GM21825 (cell line): ENCODE data around the gene LRMDA.

ENCODE experiments used
- ATAC-seq: cut with Tn5 transposase; IDR thresholded peaks from one replicate; pipeline ENCODE4 v1.9.1; 2021; ENCODE audit warnings: mild to moderate bottlenecking, moderate library complexity; ENCODE audit not compliant: unreplicated experiment

The LRMDA gene

DNA sequence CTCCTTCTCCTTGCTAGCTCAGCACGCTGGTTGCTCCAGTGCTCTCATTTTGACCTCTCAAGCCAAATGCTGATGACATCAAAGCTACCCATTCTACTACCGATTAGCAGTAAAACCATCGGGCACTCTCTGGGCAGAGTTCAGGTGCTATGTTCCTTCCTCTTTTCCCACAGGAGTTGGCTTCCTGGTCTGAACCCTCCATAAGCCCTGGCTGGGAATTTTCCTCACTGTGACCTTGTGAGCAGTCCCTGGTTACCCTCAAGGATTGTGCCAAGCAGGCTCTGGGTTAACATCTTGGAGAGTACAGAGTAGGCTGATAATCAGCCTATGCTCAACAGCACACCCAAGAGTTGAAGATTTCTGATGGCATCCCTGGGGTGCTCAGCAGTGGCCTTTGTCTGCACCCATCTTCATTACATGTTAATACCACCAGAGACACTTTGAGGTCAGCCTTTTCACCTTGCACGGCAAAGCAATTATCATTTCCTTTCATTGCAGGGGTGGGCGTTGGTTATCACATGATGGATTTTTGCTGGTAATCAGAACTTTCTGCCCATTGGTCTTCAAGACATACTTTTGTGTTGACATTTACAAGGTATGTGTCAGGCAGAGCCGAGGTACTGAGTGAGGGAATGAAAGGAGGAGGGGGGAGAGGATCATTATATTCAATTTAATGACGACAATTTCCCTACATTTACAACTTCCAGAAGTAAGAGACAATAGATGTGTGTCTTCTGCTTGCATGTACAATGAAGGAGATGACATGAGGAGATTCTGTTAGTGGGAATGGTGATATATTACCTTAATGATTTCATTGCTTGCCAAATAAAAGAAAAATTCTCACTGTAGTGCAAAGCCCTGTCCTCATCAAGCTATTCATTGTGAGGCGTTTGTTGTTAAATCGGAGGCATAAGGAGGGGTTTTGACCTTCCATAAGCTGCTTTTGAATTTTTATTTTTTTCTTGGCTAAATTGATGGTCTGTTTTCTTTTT, 452.0 kb downstream of the LRMDA start:
- no peak for ATAC-seq

DNA sequence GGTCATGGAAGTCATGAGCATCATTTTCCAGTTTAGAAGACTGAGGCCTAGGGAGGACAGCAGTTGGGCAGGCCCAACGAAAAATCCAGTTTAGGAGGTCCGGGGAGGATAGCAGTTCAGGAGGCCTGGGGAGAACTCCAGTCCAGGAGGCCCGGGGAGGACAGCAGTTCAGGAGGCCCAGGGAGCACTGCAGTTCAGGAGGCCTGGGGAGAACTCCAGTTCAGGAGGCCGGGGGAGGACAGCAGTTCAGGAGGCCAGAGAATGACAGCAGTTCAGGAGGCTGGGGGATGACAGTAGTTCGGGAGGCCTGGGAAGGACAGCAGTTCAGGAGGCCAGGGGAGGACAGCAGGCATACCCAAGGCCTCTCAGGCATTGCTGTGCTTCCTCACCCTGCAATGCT, 453.4 kb downstream of the LRMDA start:
- no peak for ATAC-seq

DNA sequence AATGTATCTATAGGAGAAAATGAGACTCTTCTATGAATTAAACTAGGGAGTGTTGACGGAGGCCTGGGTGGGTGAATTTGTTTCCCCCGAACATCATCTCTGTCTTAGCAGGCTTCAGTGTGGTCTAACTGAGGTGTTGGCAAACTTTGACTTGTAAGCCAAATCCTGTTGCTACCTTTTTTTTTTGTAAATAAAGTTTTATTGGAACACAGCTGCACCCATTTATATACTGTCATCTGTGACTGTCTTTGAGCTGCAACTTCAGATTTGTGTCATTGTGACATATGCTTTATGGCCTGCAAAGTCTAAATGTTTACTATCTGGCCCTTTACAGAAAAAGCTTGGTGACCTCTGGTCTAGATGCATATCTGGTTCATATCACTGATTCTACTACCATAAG, 455.9 kb downstream of the LRMDA start:
- ATAC-seq, result no peak

DNA sequence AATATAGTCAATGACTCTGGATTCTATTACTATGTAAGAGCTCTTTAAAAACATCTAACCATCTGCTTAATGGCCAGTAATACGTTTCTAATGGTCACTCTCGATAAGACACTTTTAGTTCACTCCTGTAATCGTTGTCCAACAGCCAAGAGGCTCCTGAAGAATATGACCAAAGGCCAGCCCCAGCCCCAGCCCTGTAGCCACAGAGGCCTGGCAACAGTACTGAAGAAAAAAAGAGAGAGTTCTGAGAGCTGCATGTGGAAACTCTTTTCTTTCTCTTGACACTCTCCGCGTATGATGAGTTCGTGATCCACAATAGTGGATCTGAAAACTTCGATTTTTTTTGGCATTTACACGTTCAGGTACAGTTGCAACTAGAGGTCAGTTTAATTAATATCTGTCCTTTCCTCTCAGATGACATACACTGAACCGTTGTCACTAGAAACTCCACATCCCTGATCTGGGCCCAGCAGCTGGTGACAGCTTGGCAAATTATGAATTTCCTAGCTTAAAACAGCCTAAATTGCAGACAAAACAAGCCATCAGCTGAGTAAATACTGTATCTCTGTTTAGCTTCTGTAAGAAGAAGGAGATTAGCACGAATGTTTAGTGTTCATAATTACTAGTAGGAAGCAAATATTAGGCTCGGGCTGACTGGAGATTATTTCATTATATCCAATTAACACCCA, 456.7 kb downstream of the LRMDA start:
- ATAC-seq, result no peak

DNA sequence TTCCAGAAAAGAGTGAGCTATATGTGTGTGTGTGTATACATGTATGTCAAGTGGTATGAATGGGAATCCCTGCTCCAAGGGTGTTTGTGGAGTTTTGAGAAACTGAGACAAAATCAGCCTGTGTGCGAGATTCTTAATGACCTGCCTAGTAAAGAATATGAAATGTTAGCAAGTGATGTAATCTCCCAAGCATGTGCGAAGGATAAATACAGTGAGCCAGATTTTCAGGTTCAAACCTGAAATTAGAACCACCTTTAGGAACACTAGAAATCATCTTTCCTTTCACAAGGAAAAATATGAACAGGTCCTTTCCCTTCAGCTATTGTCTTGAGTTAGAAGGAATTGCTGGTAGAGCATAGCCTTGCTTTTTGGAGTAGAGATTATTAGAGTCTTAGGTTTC, 457.6 kb downstream of the LRMDA start:
- no peak for ATAC-seq

DNA sequence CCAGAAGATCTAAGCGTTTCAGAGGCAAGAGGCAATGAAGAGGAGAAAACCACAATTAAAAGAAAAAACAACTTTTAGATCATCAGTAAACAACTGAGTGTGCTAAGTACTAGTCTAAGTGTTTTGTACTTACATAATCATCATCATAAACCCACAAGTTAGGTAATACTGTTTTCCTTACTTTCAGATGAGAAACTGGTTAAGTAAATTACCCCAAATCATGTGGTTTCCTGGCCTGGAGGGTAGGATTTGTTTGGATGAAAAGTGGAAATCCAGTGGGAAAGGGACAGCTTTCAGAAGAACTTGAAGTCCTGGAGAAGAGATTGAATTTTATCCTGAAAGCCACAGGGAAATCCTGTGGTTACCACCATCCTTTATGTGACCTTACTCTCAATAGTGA, 463.3 kb downstream of the LRMDA start:
- ATAC-seq, result no peak

DNA sequence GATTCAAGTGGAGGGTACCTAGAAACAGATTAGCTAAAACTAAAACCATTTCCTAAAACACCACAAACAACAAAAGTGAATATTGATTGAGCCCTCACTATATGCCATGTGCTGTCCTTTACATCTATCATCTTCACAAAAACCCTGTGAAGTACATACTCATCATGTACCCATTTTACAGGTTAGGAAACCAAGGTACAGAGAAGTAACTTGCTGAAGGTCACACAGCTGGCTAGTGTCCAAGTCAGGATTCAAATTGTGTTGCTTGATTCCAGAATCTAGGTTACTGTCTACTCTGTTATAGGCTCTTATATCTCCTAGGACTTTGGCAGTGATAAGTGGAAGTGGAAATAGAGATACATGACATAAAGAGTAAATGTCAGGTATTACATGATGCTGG, 463.8 kb downstream of the LRMDA start:
- no peak for ATAC-seq

DNA sequence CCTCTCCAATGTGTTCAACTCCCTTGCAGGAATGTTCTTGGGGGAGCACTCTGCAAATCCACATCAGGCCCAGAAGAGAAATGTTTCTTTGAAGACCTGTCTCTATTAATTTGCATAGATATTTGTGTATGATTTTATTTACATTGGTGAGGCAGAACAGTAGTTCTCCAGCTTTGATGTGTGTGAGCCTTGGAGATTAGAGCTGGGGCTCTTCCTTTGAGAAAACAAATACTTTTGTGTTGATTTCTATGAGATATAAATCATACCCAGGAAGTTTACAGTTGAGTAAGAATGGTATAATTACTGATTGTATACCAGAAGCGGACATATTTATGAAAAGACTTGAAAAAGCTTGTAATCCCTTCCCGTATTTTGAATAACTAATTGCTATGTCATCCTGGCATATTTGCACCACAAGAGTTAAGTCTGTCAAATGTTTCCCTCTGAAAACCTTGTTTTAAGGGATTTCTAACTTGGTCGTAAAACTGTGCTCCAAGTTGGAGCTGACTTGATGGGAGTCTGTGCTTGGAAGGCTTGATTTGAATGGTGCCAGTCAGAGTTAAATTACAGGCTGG, 468.5 kb downstream of the LRMDA start:
- ATAC-seq, result no peak

DNA sequence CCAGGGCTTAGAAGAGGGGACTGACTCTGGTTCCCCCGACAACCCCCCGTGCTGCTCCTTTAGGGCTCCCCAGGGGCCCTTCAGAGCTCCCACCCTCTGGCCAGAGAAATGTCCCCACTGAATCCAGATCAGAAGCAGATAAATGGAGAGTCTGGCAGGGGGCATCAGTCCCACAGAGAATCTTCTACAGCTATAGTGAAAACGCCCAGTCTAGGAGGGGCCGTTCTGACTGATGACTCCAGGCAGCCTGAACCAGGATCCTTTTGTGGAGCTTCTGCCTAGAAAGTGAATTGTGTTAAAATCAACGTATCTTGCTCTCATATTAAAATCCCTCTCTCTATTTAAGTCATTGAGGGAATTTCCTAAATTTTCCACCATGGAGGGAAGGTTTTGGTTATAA, 471.4 kb downstream of the LRMDA start:
- no peak for ATAC-seq

DNA sequence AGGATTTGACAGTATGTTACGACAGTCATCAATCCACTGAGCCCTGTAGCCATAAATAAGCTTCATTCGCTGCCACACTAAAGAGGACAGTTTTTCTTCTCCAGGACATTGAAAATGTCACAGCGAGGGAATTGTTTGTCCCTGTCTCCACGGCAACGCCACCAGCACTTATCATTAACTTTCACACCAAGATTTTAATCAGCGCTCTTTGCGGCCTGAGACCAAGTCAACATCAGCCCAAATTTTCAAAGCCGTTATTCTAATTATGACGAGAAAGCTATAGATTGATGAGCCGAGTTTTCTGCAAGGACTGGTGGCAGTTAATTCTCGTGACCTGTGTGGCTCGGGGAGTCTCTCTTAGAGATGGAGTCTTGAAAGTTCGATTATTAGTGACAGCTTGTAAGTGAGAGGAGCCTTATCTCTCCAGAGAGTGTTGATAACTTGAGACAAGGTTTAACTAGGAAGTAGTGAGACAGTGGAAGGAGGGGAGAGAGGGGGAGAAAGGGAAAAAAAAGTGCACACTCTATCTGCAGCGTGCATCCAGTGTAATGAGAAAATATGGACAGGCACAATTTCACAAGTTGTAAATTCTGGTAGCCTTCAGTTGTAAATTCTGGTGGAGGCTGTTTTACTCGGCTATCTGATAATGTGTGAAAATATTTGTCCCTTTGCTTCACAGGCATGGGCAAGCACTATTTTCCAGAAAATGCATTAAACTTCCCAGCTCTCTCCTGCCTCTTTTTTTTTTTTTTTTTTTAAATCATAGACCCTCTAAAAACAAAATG, 473.3 kb downstream of the LRMDA start:
- no peak for ATAC-seq

DNA sequence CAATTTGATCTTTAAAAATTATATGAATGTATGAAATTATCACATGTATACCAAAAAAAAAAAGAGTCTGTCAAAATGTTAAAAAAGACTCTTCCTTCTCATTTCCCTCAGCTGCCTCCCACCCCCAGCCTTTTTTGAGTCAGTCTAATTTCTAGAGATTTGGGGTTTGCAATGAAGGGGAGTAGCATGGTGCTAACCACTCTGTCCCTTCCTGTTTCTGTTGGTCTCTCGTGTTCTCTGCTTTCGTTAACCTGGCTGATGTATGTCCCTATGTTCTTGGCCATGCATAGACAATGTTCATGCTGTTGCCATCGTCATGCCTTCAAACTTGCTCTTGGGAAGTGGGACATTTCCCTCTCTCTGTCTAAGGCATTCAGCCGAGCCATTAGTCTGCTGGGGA, 474.1 kb downstream of the LRMDA start:
- no peak for ATAC-seq

DNA sequence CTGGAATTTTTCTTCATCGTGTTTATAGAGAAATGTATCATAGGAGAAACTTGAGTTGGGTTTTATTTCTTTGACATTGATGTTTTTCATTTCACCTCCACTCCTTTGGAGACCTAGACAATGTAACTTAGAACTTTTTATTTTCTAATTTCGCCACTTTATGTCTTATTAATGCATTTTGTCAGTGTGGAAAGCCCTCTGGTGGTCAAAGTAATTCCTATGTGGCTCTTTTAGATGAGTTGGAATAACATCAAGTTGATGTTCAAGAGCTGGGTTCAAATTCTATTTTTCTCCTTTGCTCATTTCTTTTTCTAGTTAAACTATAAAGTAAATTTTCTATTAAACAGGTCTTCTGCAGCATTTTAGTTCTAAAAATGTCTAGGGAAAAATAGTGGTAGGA, 478.6 kb downstream of the LRMDA start:
- no peak for ATAC-seq

DNA sequence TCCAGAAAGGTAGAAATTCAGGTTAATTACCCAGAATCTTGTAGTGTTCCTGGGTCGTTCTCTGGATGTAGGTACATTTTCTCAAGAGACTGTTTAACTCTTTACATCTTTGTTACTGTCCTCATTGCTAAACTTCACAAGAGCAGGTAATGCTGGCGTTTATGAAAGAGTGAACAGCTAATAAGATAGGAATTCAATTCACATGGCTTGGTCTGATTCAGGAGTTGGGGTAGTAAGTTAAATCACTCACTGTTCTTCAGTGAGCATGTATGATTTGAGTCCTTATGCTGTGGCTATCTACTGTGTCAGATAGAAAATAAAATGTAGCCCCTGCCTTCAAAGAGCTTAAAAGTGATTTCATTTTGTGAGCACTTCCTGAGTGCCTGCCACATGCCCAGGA, 480.0 kb downstream of the LRMDA start:
- ATAC-seq, result no peak

DNA sequence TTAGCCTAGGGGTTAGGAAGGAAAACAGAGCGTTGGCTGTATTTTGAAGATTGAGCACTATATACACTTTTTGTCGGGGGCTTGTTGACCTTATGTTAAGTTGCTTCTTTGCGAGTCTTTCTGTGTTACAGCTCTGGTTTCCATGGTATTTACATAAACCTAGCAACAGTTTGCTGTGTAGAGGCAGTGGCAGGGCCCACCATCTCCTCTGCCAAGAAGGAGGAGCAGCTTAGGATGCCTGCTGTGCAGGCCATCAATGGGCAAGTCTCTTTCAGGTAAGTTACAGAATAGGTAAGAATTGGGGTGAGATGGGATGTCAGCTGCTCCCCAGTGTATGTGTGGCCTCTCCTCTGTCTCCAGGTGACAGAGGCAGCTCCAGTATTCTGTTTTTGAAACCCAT, 485.5 kb downstream of the LRMDA start:
- ATAC-seq, result no peak

DNA sequence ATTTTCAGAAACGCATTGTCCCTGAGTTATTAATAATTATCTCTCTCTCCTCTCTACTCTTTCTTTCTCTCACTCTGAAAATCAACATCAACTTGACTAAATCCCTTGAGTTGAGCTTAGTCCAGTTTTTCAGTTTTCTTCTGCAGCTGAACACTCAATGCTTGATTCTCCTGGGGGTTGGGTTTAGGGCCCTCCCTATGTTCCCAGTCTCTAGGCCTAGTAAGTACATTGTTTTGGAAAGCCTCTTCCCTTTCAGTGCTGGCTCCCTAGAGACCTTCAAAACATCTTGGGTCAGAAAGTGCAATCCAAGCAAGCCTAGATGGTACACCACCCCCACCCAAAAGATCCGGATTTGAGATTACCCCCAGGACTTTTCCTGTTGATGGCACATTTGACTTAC, 488.5 kb downstream of the LRMDA start:
- ATAC-seq, result no peak

DNA sequence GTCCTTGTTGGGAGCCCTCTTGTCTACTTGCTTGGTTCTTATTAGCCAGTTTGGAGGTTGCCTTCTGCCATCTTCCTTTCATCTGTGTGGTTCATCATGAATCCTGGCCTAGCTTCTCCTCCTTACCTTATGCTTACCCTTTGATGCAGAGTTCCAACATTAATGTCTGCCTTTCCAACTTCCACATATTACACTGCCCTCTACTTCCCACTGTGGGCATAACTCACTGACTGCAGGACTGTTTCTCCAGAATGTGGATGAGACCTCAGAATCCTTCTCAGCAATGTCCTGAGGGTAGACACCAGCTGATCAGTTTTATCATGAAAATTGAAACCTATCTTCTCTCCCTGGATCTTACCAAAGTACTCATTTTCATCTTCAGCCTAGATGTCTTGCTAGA, 491.0 kb downstream of the LRMDA start:
- ATAC-seq, result no peak

DNA sequence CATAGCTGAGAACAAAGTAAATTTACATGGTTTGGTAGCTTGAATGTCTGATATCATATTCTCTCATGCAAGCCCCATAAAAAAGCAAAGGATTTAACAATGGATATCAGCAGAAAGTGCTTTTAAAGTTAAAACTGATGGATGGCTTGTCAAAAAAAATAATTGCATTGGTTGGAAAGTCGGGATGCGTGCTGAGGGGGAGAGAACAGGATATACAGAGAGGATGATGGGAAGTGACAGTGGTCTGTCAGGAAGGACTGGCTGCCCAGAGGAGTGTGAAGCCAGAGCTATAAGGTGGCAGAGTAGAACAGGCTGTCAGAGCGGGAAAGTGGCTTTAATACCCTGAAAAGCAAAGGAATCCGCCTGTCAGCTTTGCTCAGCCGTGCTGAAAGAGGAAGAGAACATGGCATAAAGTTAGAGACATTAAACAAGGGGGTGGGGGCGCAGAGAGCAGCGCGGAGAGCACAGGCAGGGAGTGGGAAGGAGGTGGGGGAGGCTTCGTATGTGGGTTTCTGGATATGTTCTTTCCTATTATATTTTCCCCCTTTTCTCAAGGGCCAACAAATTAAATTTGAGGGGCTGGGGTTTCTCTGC, 493.0 kb downstream of the LRMDA start:
- no peak for ATAC-seq

DNA sequence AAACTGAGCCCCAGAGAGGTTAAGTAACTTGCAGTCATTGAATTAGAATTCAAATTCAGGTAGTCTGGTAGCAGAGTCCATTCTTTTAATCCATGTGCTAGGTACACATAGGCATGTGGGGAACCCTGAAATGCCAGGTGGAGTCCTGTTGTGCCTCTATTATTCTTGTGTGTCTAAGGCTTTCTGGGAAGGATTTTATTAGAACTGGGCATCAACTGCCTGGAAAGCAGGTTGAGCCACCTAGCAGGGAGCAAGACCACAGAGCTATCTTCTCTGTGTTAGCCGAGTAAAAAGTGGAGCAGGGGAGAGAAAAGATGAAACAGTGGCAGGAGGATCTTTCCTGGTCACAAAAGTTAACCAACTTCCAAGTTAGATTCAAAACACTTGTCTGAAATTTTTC, 494.6 kb downstream of the LRMDA start:
- ATAC-seq, result no peak

DNA sequence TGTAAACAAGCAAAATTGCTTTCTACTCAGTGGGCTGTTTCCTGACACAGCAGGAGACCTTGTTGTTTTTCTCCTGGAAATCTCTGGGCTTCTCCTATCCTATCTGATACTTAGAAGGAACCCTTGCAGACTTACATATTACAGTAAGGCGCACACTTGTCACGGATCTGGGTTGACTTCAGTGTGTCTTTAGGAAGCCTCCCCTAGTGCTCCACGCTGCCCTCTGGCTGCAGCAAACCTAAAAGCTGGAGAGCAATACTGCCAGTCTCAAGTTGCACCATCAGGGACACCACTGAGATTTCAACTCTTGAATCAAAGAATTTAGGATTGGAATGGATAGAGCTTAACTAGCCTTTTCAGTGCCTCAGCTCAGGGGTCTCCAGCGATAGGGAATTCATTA, 495.3 kb downstream of the LRMDA start:
- ATAC-seq, result no peak

DNA sequence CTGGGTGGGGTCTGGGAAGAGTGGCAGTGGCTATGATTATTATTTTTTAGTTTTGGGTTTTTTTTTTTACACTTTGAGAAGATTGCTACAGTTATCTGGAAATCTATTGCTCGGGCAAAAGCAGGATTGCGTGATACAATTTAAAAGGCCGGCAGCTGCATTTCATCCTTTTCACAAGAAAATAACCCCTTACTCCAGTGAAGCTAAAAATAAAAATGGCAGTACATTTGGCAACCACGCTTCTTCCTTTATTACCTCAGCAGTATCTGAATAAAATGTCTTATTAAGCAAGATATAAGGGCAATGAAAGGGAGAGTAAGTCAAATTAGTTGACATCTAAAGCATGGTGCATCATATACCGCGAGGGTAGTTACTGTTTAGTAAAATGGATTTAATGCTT, 496.8 kb downstream of the LRMDA start:
- ATAC-seq, result no peak

DNA sequence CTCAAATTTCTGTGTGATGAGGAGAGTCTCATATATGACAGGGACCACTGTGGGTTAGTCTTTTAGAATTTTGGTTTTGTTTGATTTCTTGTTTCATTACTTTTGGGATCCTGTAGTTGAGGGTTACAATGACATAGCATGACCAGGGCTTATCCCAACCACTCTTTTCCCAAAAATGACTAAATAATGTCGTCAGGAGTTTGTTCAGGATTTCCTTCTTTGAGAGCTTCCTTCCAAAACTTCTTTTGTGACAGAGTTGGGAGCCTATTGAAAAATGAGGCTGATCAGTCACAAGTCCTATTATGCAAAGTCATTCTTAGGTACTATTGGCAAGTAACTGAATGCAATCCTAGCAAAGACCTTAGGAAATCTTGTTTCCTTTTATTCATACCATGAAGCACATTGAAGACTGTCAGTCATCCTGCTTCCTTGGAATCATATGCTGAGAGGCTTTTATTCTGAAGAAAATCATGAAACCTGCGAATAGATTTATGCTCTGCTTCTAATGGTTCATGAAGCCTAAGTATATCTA, 498.3 kb downstream of the LRMDA start:
- ATAC-seq, result no peak
